Endothelial cell of umbilical vein (primary cell): Measurements from ENCODE around the gene LRP2. TPM values are rescaled to one million over a fixed set of nuclear protein-coding genes. Genes with fewer than 3 reads are reported as not detected.

ENCODE experiments used
- BruUV-seq: library from RNA; stranded (reverse); fragments of 400-500 nt; replicated peaks from 2 replicates; lab custom pipeline; 2021; lab: Mats Ljungman, UMichigan
- CTCF ChIA-PET: fragments of 300-600, 350-600 bp; sonication (Branson Sonifier 250); formaldehyde crosslinking; loops from one replicate; lab custom pipeline; 2021; ENCODE audit warnings: antibody characterized with exemption, inconsistent platforms; lab: Charles Lee
- POLR2A ChIA-PET: fragments of 300-600, 350-600 bp; sonication (Branson Sonifier 250); formaldehyde crosslinking; loops from one replicate; lab custom pipeline; 2021; ENCODE audit warnings: antibody characterized with exemption, inconsistent platforms; lab: Charles Lee
- DNase-seq: peaks from one replicate; pipeline ENCODE4 v3.0.0-alpha.2; 2011; ENCODE audit warnings: low read depth, low spot score
- FAIRE-seq: peaks from 2 replicates; lab custom pipeline; 2011; peaks lifted over from hg19 to GRCh38; lab: Jason Lieb, UNC
- H2AFZ ChIP-seq: 2 replicates; pipeline ENCODE4 v1.6.0; 2012; ENCODE audit warnings: low read depth, low read length, control low read depth, inconsistent platforms
- H3K27ac ChIP-seq: 2 replicates; pipeline ENCODE4 v1.5.1; 2011; ENCODE audit warnings: low read depth, mild to moderate bottlenecking, control low read depth, low read length, moderate library complexity; ENCODE audit not compliant: insufficient read depth
- H3K27me3 ChIP-seq, 2 experiments: 2 replicates each; pipeline versions ENCODE4 v1.6.0 to v1.6.1; 2011; ENCODE audit warnings: low read length in 2 of 2, mixed read lengths in 1 of 2; ENCODE audit not compliant: control insufficient read depth in 2 of 2, insufficient read depth in 2 of 2
- H3K36me3 ChIP-seq, 2 experiments: 2 replicates in 1 of 2; 3 replicates in 1 of 2; pipeline ENCODE4 v1.5.1; 2011; ENCODE audit warnings: low read length in 2 of 2, mild to moderate bottlenecking in 1 of 2, moderate library complexity in 1 of 2; ENCODE audit not compliant: control insufficient read depth in 2 of 2, insufficient read depth in 2 of 2; ENCODE audit errors: extremely low read depth in 1 of 2
- H3K4me1 ChIP-seq: 3 replicates; pipeline ENCODE4 v1.5.1; 2011; ENCODE audit warnings: mild to moderate bottlenecking, low read length; ENCODE audit not compliant: control insufficient read depth, insufficient read depth; ENCODE audit errors: extremely low read depth
- H3K4me2 ChIP-seq: 2 replicates; pipeline ENCODE4 v1.6.1; 2011; ENCODE audit warnings: low read length, control low read depth, mixed read lengths; ENCODE audit not compliant: insufficient read depth
- H3K4me3 ChIP-seq, 3 experiments: fragments of 200-600 bp in 1 of 3; sonication (generic), shearing (Covaris generic) in 1 of 3; replicated peaks in 1 of 3; 2 replicates each; pipeline ENCODE4 v1.5.1; 2011 to 2016; ENCODE audit warnings: control low read depth in 3 of 3, low read length in 3 of 3, mild to moderate bottlenecking in 2 of 3, inconsistent platforms in 1 of 3, low read depth in 1 of 3, moderate library complexity in 1 of 3; ENCODE audit not compliant: insufficient read depth in 1 of 3
- H3K79me2 ChIP-seq: 2 replicates; pipeline ENCODE4 v1.6.0; 2012; ENCODE audit warnings: low read length, inconsistent platforms; ENCODE audit not compliant: control insufficient read depth, insufficient read depth
- H3K9ac ChIP-seq: replicated peaks from 2 replicates; pipeline ENCODE3; 2011; ENCODE audit warnings: low read length, control low read depth; ENCODE audit not compliant: insufficient read depth; ENCODE audit errors: extremely low read depth
- H3K9me1 ChIP-seq: replicated peaks from 3 replicates; pipeline ENCODE4 v1.6.0; 2011; ENCODE audit warnings: mild to moderate bottlenecking, low read length; ENCODE audit not compliant: control insufficient read depth, insufficient read depth; ENCODE audit errors: extremely low read depth
- H3K9me3 ChIP-seq: replicated peaks from 2 replicates; pipeline ENCODE4 v1.5.1; 2012; ENCODE audit warnings: low read length, inconsistent platforms; ENCODE audit not compliant: control insufficient read depth, insufficient read depth
- H4K20me1 ChIP-seq: replicated peaks from 2 replicates; pipeline ENCODE3; 2011; ENCODE audit warnings: mild to moderate bottlenecking, low read length; ENCODE audit not compliant: control insufficient read depth, insufficient read depth; ENCODE audit errors: extremely low read depth
- CTCF ChIP-seq, 2 donors: IDR thresholded peaks; 1 replicate in 1 of 2; 2 replicates in 1 of 2; pipeline ENCODE4 v1.5.1; 2011; ENCODE audit warnings: low read length in 2 of 2, mild to moderate bottlenecking in 2 of 2, moderate library complexity in 2 of 2, control low read depth in 1 of 2, inconsistent platforms in 1 of 2, low read depth in 1 of 2; ENCODE audit not compliant: insufficient read depth in 1 of 2; ENCODE audit errors: extremely low read depth in 1 of 2
- JUN ChIP-seq: IDR thresholded peaks from 2 replicates; pipeline ENCODE4 v1.6.1; 2011; ENCODE audit warnings: borderline replicate concordance, low read depth; ENCODE audit not compliant: insufficient read length, insufficient read depth
- MYC ChIP-seq: IDR thresholded peaks from one replicate; pipeline ENCODE4 v1.6.1; 2011; ENCODE audit warnings: mild to moderate bottlenecking, low read depth, low read length
- POLR2A ChIP-seq: IDR thresholded peaks from 2 replicates; pipeline ENCODE4 v1.6.1; 2012; ENCODE audit warnings: low read depth, mild to moderate bottlenecking, control low read depth, low read length
- dilution Hi-C: fragments of 300-500 bp; cut with MboI; formaldehyde crosslinking; loops from one replicate; pipeline ENCODE4 v1.15.0; 2019; ENCODE audit warnings: low sequenced_read_pairs; ENCODE audit not compliant: extremely low pct_ligation_motif_present
- intact Hi-C: fragments of 100-400 bp; cut with micrococcal nuclease; formaldehyde crosslinking; loops from one replicate; pipeline ENCODE4 v1.10.0; 2022
- polyA plus RNA-seq, 4 experiments: library from polyadenylated mRNA; depleted of rRNA in 3 of 4; stranded (reverse) in 3 of 4; unstranded in 1 of 4; fragments of >200 nt; gene quantifications; 2 replicates each; pipeline versions ENCODE4 v1.2.1 to v1.2.3, GENCODE V29; 2011 to 2012; ENCODE audit warnings: missing spikeins in 1 of 4
- total RNA-seq: library from RNA; stranded (reverse); gene quantifications from 2 replicates; pipeline ENCODE4 v1.2.3, GENCODE V29; 2021

Gene LRP2
- total and polyA plus RNA-seq, 2 donors (not counting 3 experiments of a cell fraction or from before 2014, with no cell fraction given), result not detected

- no peak for DNase-seq
- Histone ChIP-seq H3K79me2 (no peaks in the 10 kb centered on the region), H3K4me1 (no peaks in the 10 kb centered on the region), H3K9ac (no peak overlapping the region), H3K9me1 (no peaks in the 10 kb centered on the region), H3K9me3 (no peaks in the 10 kb centered on the region), H3K27me3 (peaks cover 0 to 6% of the 10 kb centered on the region in 2 experiments), H3K27ac (no peak overlapping the region), H3K4me3 (no peak overlapping the region), H4K20me1 (no peaks in the 10 kb centered on the region), H2AFZ (no peak overlapping the region), H3K36me3 (no peaks in the 10 kb centered on the region), H3K4me2 (no peak overlapping the region)
- intact Hi-C loops, result no loop called here
- FAIRE-seq, result no peak
- BruUV-seq, result no TSS peak
- TF ChIP-seq MYC (no peak), POLR2A (no peak), CTCF (IDR thresholded peaks at IDR 0.05; ENCODE audit: extremely low read depth in 1 of 2, insufficient read depth in 1 of 2, low read depth in 1 of 2, low read length in 2 of 2) (no peak), JUN (no peak)
- ChIA-PET CTCF (no interaction called here), POLR2A (no interaction called here)
- dilution Hi-C loops, result no loop called here
These were observed 16.6 kb downstream of the LRP2 start for GRCh38 chr2:169345486-169346437.
